NCI-H774 (cell line): Measurements from ENCODE around the gene LRRC49.

Experiments
- DNase-seq: peaks from one replicate; lab custom pipeline; 2025; lab: John Stamatoyannopoulos, UW

Gene LRRC49

GRCh38 chr15:71051539-71051938, 158.9 kb downstream of the LRRC49 start:
- no peak for DNase-seq

- no peak for DNase-seq
These were observed 159.7 kb downstream of the LRRC49 start for GRCh38 chr15:71052356-71052755.

- DNase-seq, result no peak
These were observed 161.8 kb downstream of the LRRC49 start for GRCh38 chr15:71054286-71054952.

- no peak for DNase-seq
These were observed 162.8 kb downstream of the LRRC49 start for GRCh38 chr15:71055461-71055860.

GRCh38 chr15:71056111-71056510, 163.5 kb downstream of the LRRC49 start:
- DNase-seq, result no peak

GRCh38 chr15:71057143-71057542, 164.5 kb downstream of the LRRC49 start:
- no peak for DNase-seq

- DNase-seq, result no peak
These were observed 165.0 kb downstream of the LRRC49 start for GRCh38 chr15:71057581-71057980.

GRCh38 chr15:71060983-71061382, 168.4 kb downstream of the LRRC49 start:
- no peak for DNase-seq

GRCh38 chr15:71066983-71067382, 174.4 kb downstream of the LRRC49 start:
- no peak for DNase-seq

- DNase-seq, result no peak
These were observed 177.1 kb downstream of the LRRC49 start for GRCh38 chr15:71069693-71070092.

- DNase-seq, result no peak
These were observed 178.9 kb downstream of the LRRC49 start for GRCh38 chr15:71071529-71071928.

- DNase-seq, result no peak
These were observed 179.8 kb downstream of the LRRC49 start for GRCh38 chr15:71072423-71072822.

GRCh38 chr15:71078506-71079207, 186.0 kb downstream of the LRRC49 start:
- DNase-seq, result no peak

- no peak for DNase-seq
These were observed 186.8 kb downstream of the LRRC49 start for GRCh38 chr15:71079208-71080044.

GRCh38 chr15:71080166-71080565, 187.5 kb downstream of the LRRC49 start:
- DNase-seq, result no peak

- DNase-seq, result no peak
These were observed 188.1 kb downstream of the LRRC49 start for GRCh38 chr15:71080705-71081104.

- DNase-seq, result no peak
These were observed 190.2 kb downstream of the LRRC49 start for GRCh38 chr15:71082803-71083202.

GRCh38 chr15:71083349-71083748, 190.7 kb downstream of the LRRC49 start:
- no peak for DNase-seq

- DNase-seq, result no peak
These were observed 191.6 kb downstream of the LRRC49 start for GRCh38 chr15:71084264-71084663.

GRCh38 chr15:71085809-71086208, 193.2 kb downstream of the LRRC49 start:
- no peak for DNase-seq

GRCh38 chr15:71088155-71088554, 195.5 kb downstream of the LRRC49 start:
- DNase-seq, result no peak

- no peak for DNase-seq
These were observed 196.1 kb downstream of the LRRC49 start for GRCh38 chr15:71088683-71089082.

- DNase-seq, result no peak
These were observed 197.2 kb downstream of the LRRC49 start for GRCh38 chr15:71089801-71090200.
